Smooth muscle cell (in vitro differentiated cells): ENCODE measurements around the gene PRDM15. TPM values are rescaled to one million over a fixed set of nuclear protein-coding genes. Genes with fewer than 3 reads are reported as not detected.

Experiments
- DNase-seq: peaks from one replicate; lab custom pipeline; 2025; ENCODE audit not compliant: unreplicated experiment; lab: John Stamatoyannopoulos, UW
- H2AFZ ChIP-seq: fragments of 200-600 bp; sonication (generic); 2 replicates; pipeline ENCODE4 v1.6.0; 2016; ENCODE audit warnings: antibody characterized with exemption, low read depth, mild to moderate bottlenecking
- H3F3A ChIP-seq: fragments of 200-600 bp; sonication (generic); 2 replicates; pipeline ENCODE4 v1.6.0; 2017; ENCODE audit warnings: antibody characterized with exemption, low read depth
- H3K27ac ChIP-seq: fragments of 200-600 bp; sonication (generic); 2 replicates; pipeline ENCODE4 v1.5.1; 2016; ENCODE audit warnings: low read depth, mild to moderate bottlenecking
- H3K27me3 ChIP-seq: fragments of 200-600 bp; sonication (generic); 2 replicates; pipeline ENCODE4 v1.6.1; 2016; ENCODE audit warnings: low read depth, mild to moderate bottlenecking
- H3K36me3 ChIP-seq: fragments of 200-600 bp; sonication (generic); 2 replicates; pipeline ENCODE4 v1.5.1; 2016; ENCODE audit warnings: low read depth
- H3K4me1 ChIP-seq: fragments of 200-600 bp; sonication (generic); 2 replicates; pipeline ENCODE4 v1.5.1; 2016; ENCODE audit warnings: low read depth
- H3K4me2 ChIP-seq: fragments of 200-600 bp; sonication (generic); 2 replicates; pipeline ENCODE4 v1.6.0; 2016; ENCODE audit warnings: mild to moderate bottlenecking
- H3K4me3 ChIP-seq: fragments of 200-600 bp; sonication (generic); 2 replicates; pipeline ENCODE4 v1.5.1; 2016; ENCODE audit warnings: mild to moderate bottlenecking
- H3K79me2 ChIP-seq: fragments of 200-600 bp; sonication (generic); 2 replicates; pipeline ENCODE4 v1.6.0; 2016; ENCODE audit warnings: low read depth, mild to moderate bottlenecking
- H3K9ac ChIP-seq: fragments of 200-600 bp; sonication (generic); 2 replicates; pipeline ENCODE4 v1.6.0; 2016; ENCODE audit warnings: low read depth
- H3K9me3 ChIP-seq: fragments of 200-600 bp; sonication (generic); replicated peaks from 2 replicates; pipeline ENCODE4 v1.5.1; 2016; ENCODE audit warnings: low read depth
- H4K20me1 ChIP-seq: fragments of 200-600 bp; sonication (generic); 2 replicates; pipeline ENCODE4 v1.6.0; 2016; ENCODE audit warnings: low read depth
- CTCF ChIP-seq: fragments of 200-600 bp; sonication (generic); IDR thresholded peaks from 2 replicates; pipeline ENCODE4 v1.5.1; 2017; ENCODE audit warnings: borderline replicate concordance, mild to moderate bottlenecking, antibody characterized with exemption; ENCODE audit not compliant: insufficient read depth, poor library complexity, severe bottlenecking
- WGBS: methylation state at CpG from one replicate; pipeline ENCODE4 v1.1.7; 2016; ENCODE audit warnings: low lambda C conversion rate; 5-methylcytosine and 5-hydroxymethylcytosine counted together
- polyA plus RNA-seq: library from polyadenylated mRNA; unstranded; fragments of >200 nt; fragmentation: Nextera tagmentation; extraction: Ambion mirVana; gene quantifications from 2 replicates; pipeline ENCODE4 v1.2.1, GENCODE V29; 2016
- total RNA-seq: library from RNA; depleted of rRNA; stranded (reverse); fragments of >200 nt; gene quantifications from 2 replicates; pipeline ENCODE4 v1.2.3, GENCODE V29; 2014

PRDM15 gene
- total and polyA plus RNA-seq, 2 experiments from 2014 or later = 2.0 to 6.8 TPM

GRCh38 chr21:41923631-41924367 is 44.7 kb upstream of the PRDM15 start:
- Histone ChIP-seq H3K4me3 (no peak overlapping the region), H3K27me3 (no peaks in the 10 kb centered on the region), H3K36me3 (no peaks in the 10 kb centered on the region), H3K79me2 (no peaks in the 10 kb centered on the region), H3K9me3 (no peaks in the 10 kb centered on the region), H3K9ac (no peak overlapping the region), H4K20me1 (no peaks in the 10 kb centered on the region), H3K4me1 (peaks cover 4% of the 10 kb centered on the region), H2AFZ (no peak overlapping the region), H3K4me2 (no peak overlapping the region), H3F3A (no peaks in the 10 kb centered on the region), H3K27ac (no peak overlapping the region)
- no peak for DNase-seq
- no peak for TF ChIP-seq CTCF
- WGBS = 92% methylated on average over 7 of the region's 7 CpGs

- Histone ChIP-seq H3K27ac (no peak overlapping the region), H3K79me2 (no peaks in the 10 kb centered on the region), H3K4me2 (no peak overlapping the region), H4K20me1 (no peaks in the 10 kb centered on the region), H3K27me3 (no peaks in the 10 kb centered on the region), H3K9me3 (no peaks in the 10 kb centered on the region), H3K9ac (no peak overlapping the region), H3K36me3 (no peaks in the 10 kb centered on the region), H2AFZ (no peak overlapping the region), H3K4me3 (no peak overlapping the region), H3F3A (no peaks in the 10 kb centered on the region), H3K4me1 (peaks cover 4% of the 10 kb centered on the region)
- 95% methylated on average over 8 of the region's 8 CpGs for WGBS
- no peak for TF ChIP-seq CTCF
- no peak for DNase-seq
These were observed 44.0 kb upstream of the PRDM15 start for GRCh38 chr21:41923186-41923585.

- Histone ChIP-seq H3K4me3 (no peak overlapping the region), H3K27me3 (no peaks in the 10 kb centered on the region), H3F3A (no peaks in the 10 kb centered on the region), H4K20me1 (no peaks in the 10 kb centered on the region), H3K27ac (no peak overlapping the region), H3K79me2 (no peaks in the 10 kb centered on the region), H2AFZ (no peak overlapping the region), H3K4me1 (no peaks in the 10 kb centered on the region), H3K9me3 (no peaks in the 10 kb centered on the region), H3K9ac (no peak overlapping the region), H3K4me2 (no peak overlapping the region), H3K36me3 (no peaks in the 10 kb centered on the region)
- TF ChIP-seq CTCF = no peak
- WGBS = 87% methylated on average over 7 of the region's 7 CpGs
- no peak for DNase-seq
These were observed 41.9 kb upstream of the PRDM15 start for GRCh38 chr21:41921021-41921420.

GRCh38 chr21:41920476-41920875 is 41.3 kb upstream of the PRDM15 start:
- H3K4me1 ChIP-seq = no peaks in the 10 kb centered on the region
- H2AFZ ChIP-seq = no peak overlapping the region
- no peak overlapping the region for H3K4me3 ChIP-seq
- no peaks in the 10 kb centered on the region for H3K9me3 ChIP-seq
- no peak for DNase-seq
- no peaks in the 10 kb centered on the region for H3K79me2 ChIP-seq
- H3K4me2 ChIP-seq = no peak overlapping the region
- no peaks in the 10 kb centered on the region for H3K36me3 ChIP-seq
- no peak overlapping the region for H3K27ac ChIP-seq
- no peaks in the 10 kb centered on the region for H3K27me3 ChIP-seq
- TF ChIP-seq CTCF = no peak
- no peaks in the 10 kb centered on the region for H4K20me1 ChIP-seq
- H3K9ac ChIP-seq = no peak overlapping the region
- no peaks in the 10 kb centered on the region for H3F3A ChIP-seq
- 89% methylated on average over 5 of the region's 5 CpGs for WGBS
